Osteoblast (primary cell): ENCODE data around the gene PRDX3. TPM values are rescaled to one million over a fixed set of nuclear protein-coding genes. Genes with fewer than 3 reads are reported as not detected.

Experiments
- DNase-seq: peaks from one replicate; pipeline ENCODE4 v3.0.0; 2011; ENCODE audit warnings: low spot score, mixed read lengths; ENCODE audit not compliant: insufficient read length; ENCODE audit errors: missing footprints
- H2AFZ ChIP-seq: 2 replicates; pipeline ENCODE4 v1.6.0; 2011; ENCODE audit warnings: mild to moderate bottlenecking, low read length
- H3K27ac ChIP-seq: 2 replicates; pipeline ENCODE4 v1.5.1; 2011; ENCODE audit warnings: mild to moderate bottlenecking, low read depth, low read length, moderate library complexity
- H3K27me3 ChIP-seq: 2 replicates; pipeline ENCODE4 v1.6.0; 2012; ENCODE audit warnings: mild to moderate bottlenecking, control low read depth, inconsistent platforms, low read length, moderate library complexity; ENCODE audit not compliant: insufficient read depth
- H3K36me3 ChIP-seq: 2 replicates; pipeline ENCODE4 v1.5.1; 2011; ENCODE audit warnings: mild to moderate bottlenecking, low read length, control low read depth, moderate library complexity; ENCODE audit not compliant: insufficient read depth
- H3K4me1 ChIP-seq: 2 replicates; pipeline ENCODE4 v1.5.1; 2011; ENCODE audit warnings: mild to moderate bottlenecking, low read length, control low read depth, moderate library complexity; ENCODE audit not compliant: insufficient read depth
- H3K4me2 ChIP-seq: 2 replicates; pipeline ENCODE4 v1.6.0; 2011; ENCODE audit warnings: mild to moderate bottlenecking, low read length; ENCODE audit not compliant: insufficient read depth
- H3K4me3 ChIP-seq: fragments of 200-600 bp; sonication (generic); 3 replicates; pipeline ENCODE4 v1.5.1; 2012; ENCODE audit warnings: mild to moderate bottlenecking, low read length, inconsistent platforms; ENCODE audit not compliant: insufficient read depth
- H3K79me2 ChIP-seq: 2 replicates; pipeline ENCODE4 v1.6.0; 2012; ENCODE audit warnings: mild to moderate bottlenecking, low read length, control low read depth, inconsistent platforms; ENCODE audit not compliant: insufficient read depth
- H3K9me3 ChIP-seq: 2 replicates; pipeline ENCODE4 v1.5.1; 2011; ENCODE audit warnings: low read depth, low read length, control low read depth
- H4K20me1 ChIP-seq: 2 replicates; pipeline ENCODE4 v1.6.0; 2012; ENCODE audit warnings: mild to moderate bottlenecking, low read length, control low read depth; ENCODE audit not compliant: insufficient read depth
- total RNA-seq: library from RNA; depleted of rRNA; stranded (reverse); fragments of >200 nt; gene quantifications from 2 replicates; pipeline ENCODE4 v1.2.3, GENCODE V29; 2012
- TF ChIP-seq, protein P1 (sequence below): IDR thresholded peaks from 2 replicates; pipeline ENCODE4 v1.5.1; 2011; ENCODE audit warnings: mild to moderate bottlenecking, low read depth, low read length, moderate library complexity; ENCODE audit errors: extremely low read depth

The PRDX3 gene
- total RNA-seq, 1 donor = 119 TPM

DNA sequence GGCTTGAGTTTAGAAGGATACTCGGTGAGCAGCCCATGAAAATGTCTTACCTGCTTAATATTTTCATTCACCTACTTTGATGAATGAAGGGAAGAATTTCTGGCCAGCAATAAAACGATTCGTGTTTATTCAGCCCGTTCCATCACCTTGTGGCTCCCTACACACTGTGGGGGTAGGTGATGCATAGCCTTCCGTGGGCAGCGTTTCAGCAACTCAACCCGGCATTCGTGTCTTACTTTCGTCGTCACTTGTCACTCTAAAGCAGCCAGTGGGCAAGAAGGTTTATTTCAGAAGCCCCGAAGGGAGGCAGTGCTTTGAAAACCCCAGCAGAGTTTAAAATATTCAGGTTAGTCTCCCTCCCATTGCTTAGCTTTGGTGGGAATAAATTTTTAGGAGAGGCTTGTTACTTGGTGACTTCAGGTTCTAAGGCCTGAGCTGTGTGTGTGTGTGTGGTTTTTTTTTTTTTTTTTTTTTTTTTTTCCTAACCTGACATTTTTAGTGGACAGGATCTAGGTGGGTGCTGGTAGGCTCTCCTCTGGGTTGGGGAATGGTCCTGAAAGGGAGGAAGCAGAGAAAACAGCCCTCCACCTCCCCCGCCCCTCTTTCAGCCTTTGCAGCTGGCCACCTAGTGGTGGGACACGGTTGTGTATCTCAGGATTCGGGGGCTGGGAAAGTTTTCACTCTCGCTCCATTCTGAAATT is 30.6 kb upstream of the PRDX3 start:
- H3K4me1 ChIP-seq = peaks cover 40% of the 10 kb centered on the region
- H2AFZ ChIP-seq = peak overlapping the region; percentile 81
- peak; percentile 88 for DNase-seq
- TF ChIP-seq, protein P1, sequence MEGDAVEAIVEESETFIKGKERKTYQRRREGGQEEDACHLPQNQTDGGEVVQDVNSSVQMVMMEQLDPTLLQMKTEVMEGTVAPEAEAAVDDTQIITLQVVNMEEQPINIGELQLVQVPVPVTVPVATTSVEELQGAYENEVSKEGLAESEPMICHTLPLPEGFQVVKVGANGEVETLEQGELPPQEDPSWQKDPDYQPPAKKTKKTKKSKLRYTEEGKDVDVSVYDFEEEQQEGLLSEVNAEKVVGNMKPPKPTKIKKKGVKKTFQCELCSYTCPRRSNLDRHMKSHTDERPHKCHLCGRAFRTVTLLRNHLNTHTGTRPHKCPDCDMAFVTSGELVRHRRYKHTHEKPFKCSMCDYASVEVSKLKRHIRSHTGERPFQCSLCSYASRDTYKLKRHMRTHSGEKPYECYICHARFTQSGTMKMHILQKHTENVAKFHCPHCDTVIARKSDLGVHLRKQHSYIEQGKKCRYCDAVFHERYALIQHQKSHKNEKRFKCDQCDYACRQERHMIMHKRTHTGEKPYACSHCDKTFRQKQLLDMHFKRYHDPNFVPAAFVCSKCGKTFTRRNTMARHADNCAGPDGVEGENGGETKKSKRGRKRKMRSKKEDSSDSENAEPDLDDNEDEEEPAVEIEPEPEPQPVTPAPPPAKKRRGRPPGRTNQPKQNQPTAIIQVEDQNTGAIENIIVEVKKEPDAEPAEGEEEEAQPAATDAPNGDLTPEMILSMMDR = peak; percentile 91
- H3K4me3 ChIP-seq = peak overlapping the region; percentile 84
- H3K9me3 ChIP-seq = no peaks in the 10 kb centered on the region
- H4K20me1 ChIP-seq = no peaks in the 10 kb centered on the region
- peaks cover 4% of the 10 kb centered on the region for H3K79me2 ChIP-seq
- H3K36me3 ChIP-seq = no peaks in the 10 kb centered on the region
- peak overlapping the region; percentile 52 for H3K27ac ChIP-seq
- no peaks in the 10 kb centered on the region for H3K27me3 ChIP-seq
- H3K4me2 ChIP-seq = peak overlapping the region; percentile 91

DNA sequence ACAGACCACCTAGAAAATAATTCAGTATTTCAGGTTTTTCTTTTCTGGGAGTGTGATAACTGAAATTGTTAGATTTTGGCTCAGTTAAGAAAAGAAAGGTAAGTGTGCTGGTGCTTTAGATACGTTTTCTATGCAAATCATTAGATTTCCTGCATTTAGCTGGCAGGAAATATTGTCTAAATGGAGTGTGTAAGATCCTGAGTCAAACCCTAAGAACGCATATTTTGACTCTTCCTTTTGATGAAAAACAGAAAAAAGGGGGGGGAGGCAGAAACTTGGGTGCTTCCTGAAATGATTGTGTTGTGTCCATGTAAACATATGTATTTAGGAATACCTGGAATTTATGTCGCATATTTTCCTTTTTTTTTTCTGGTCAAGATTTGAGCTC is 29.9 kb upstream of the PRDX3 start:
- no peaks in the 10 kb centered on the region for H3K27me3 ChIP-seq
- peaks cover 41% of the 10 kb centered on the region for H3K4me1 ChIP-seq
- peaks cover 4% of the 10 kb centered on the region for H3K79me2 ChIP-seq
- peak overlapping the region; percentile 91 for H3K4me2 ChIP-seq
- peak overlapping the region; percentile 52 for H3K27ac ChIP-seq
- TF ChIP-seq, protein P1 = no peak
- DNase-seq = peak; percentile 53
- H4K20me1 ChIP-seq = no peaks in the 10 kb centered on the region
- peak overlapping the region; percentile 84 for H3K4me3 ChIP-seq
- no peaks in the 10 kb centered on the region for H3K36me3 ChIP-seq
- H2AFZ ChIP-seq = peak overlapping the region; percentile 81
- H3K9me3 ChIP-seq = no peaks in the 10 kb centered on the region

DNA sequence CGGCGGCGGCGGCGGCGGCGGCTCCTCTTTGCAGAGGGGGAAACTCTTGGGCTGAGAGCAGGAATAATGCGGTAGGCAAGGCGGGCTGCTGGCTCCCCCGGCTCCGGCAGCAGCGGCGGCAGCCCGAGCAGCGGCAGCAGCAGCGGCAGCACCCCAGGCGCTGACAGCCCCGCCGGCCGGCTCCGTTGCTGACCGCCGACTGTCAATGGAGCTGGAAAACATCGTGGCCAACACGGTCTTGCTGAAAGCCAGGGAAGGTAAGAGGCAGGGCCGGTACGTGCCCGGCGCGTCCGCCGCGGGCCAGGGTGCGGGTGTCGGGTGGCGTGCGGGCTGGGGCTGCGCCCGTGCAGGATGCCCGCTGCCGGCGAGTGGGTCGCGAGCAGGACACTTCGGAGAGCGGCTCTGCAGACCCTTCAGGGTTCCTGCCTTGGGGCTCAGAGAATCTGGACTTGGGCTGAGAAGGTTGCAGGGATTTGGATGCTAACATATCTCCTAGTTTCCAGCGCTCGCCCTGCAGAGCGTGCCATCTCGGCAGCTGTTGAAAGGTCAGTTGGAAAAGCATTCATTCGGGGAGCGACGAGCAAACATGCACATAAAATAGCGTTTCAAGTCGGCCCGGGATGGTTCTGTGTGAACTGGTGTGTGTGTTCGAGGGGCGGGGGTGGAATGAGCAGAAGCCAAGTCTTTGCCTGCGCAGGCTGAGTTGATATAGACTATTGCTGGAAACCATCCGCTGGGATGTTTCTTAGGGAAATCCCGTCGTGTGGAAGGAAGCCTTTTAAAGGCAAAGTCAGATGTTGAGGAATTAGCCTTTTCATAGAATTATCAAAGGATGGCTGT is 29.3 kb upstream of the PRDX3 start:
- Histone ChIP-seq H3K79me2 (peaks cover 4% of the 10 kb centered on the region), H3K4me1 (peaks cover 48% of the 10 kb centered on the region), H3K4me3 (peak overlapping the region; percentile 84), H3K27me3 (no peaks in the 10 kb centered on the region), H3K9me3 (no peaks in the 10 kb centered on the region), H3K27ac (peak overlapping the region; percentile 52), H3K36me3 (no peaks in the 10 kb centered on the region), H2AFZ (peak overlapping the region; percentile 73), H4K20me1 (no peaks in the 10 kb centered on the region), H3K4me2 (peak overlapping the region; percentile 91)
- DNase-seq = peak; percentile 75
- TF ChIP-seq, protein P1 = no peak

DNA sequence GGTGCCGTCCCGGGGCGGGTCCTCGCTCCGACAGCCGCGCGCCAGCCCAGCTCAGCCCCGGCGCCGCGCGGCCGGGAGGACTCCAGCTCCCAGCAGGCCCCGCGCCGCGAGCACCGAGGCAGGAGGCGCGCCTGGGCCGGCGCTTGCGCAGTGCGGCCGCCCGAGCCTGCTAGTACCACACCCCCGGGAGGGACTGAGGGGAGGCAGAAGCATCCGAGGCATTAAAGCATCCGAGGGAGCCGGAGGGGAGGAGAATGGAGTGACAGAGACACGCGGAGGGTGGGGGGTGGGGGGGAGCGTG is 28.7 kb upstream of the PRDX3 start, which contains the start of gene GRK5:
GRK5 (plus strand) TSS at position 206 of the 301 bp plus-strand sequence. CDS start 347 bp downstream, outside the sequence.
- H3K27ac ChIP-seq = peak within 1 kb of the TSS; percentile 61
- H2AFZ ChIP-seq = peak within 1 kb of the TSS; percentile 74
- peaks cover 4% of the 10 kb centered on the region for H3K79me2 ChIP-seq
- H3K4me1 ChIP-seq = peaks cover 52% of the 10 kb centered on the region
- H3K36me3 ChIP-seq = no peaks in the 10 kb centered on the region
- H3K4me3 ChIP-seq = peak within 1 kb of the TSS; percentile 84
- no peaks in the 10 kb centered on the region for H3K9me3 ChIP-seq
- H4K20me1 ChIP-seq = no peaks in the 10 kb centered on the region
- TF ChIP-seq, protein P1 = no peak
- H3K27me3 ChIP-seq = no peaks in the 10 kb centered on the region
- peak; percentile 100 for DNase-seq
- peak within 1 kb of the TSS; percentile 91 for H3K4me2 ChIP-seq
